Stomach (tissue), 4 donors: ENCODE results near the gene GUK1.

Experiments
- CTCF ChIP-seq, 7 experiments: fragments of 450-650 bp in 4 of 7; fragments of 200-600 bp in 3 of 7; sonication (generic) in 3 of 7; IDR thresholded peaks; one replicate each; pipeline ENCODE4 v1.5.1; 2016 to 2019; ENCODE audit warnings: antibody characterized with exemption in 7 of 7, control low read depth in 2 of 7, mild to moderate bottlenecking in 1 of 7
- EP300 ChIP-seq: sonication (generic); formaldehyde crosslinking; IDR thresholded peaks from one replicate; pipeline ENCODE4 v1.6.1; 2017; ENCODE audit warnings: antibody characterized with exemption
- POLR2A ChIP-seq, 4 donors: fragments of 450-650 bp; IDR thresholded peaks; one replicate each; pipeline ENCODE4 v1.6.1; 2016; ENCODE audit warnings: antibody characterized with exemption in 4 of 4, control low read depth in 2 of 4, mild to moderate bottlenecking in 1 of 4, moderate library complexity in 1 of 4
- POLR2AphosphoS5 ChIP-seq, 3 donors: sonication (generic); formaldehyde crosslinking; IDR thresholded peaks; one replicate each; pipeline ENCODE4 v1.6.1; 2016; ENCODE audit warnings: antibody characterized with exemption in 3 of 3

- TF ChIP-seq POLR2AphosphoS5 (IDR thresholded peaks at IDR 0.05) (peak; percentile 99 to 100 (median 100)), EP300 (no peak), CTCF (IDR thresholded peaks at IDR 0.05) (peak in 1 of 7 experiments; percentile 31), POLR2A (IDR thresholded peaks at IDR 0.05) (peak in 2 of 4 donors; percentile 68 to 83)
Observed at GRCh38 chr1:228109073-228109961, 30.8 kb upstream of the GUK1 start, which contains the start of gene MRPL55.
